H1 (cell line): Measurements from ENCODE around the gene MAPT. TPM values are rescaled to one million over a fixed set of nuclear protein-coding genes. Genes with fewer than 3 reads are reported as not detected.

Source experiments
- ATF2 ChIP-seq: IDR thresholded peaks from 2 replicates; pipeline ENCODE4 v1.6.1; 2012; ENCODE audit warnings: low read length, inconsistent platforms
- CEBPB ChIP-seq: IDR thresholded peaks from 2 replicates; pipeline ENCODE4 v1.6.1; 2012; ENCODE audit warnings: low read depth, low read length
- SIN3A ChIP-seq, 2 experiments: IDR thresholded peaks in 1 of 2; conservative IDR thresholded peaks in 1 of 2; 2 replicates each; pipeline ENCODE4 v1.6.1; 2011 to 2012; ENCODE audit warnings: low read length in 2 of 2, improper control_type of control experiment in 1 of 2, low read depth in 1 of 2, mild to moderate bottlenecking in 1 of 2
- SUZ12 ChIP-seq: fragments of 200-600 bp; sonication (generic); IDR thresholded peaks from 2 replicates; pipeline ENCODE4 v1.6.1; 2012; ENCODE audit warnings: mild to moderate bottlenecking, inconsistent platforms, low read length, moderate library complexity, mixed read lengths
- TAF1 ChIP-seq: IDR thresholded peaks from 2 replicates; pipeline ENCODE4 v1.6.1; 2011; ENCODE audit warnings: mild to moderate bottlenecking, low read depth, low read length
- ZNF274 ChIP-seq: IDR thresholded peaks from 2 replicates; pipeline ENCODE4 v1.7.0; 2012; ENCODE audit warnings: low read length, borderline replicate concordance; ENCODE audit errors: extremely low read depth
- polyA plus RNA-seq, 7 experiments: library from polyadenylated mRNA; depleted of rRNA in 3 of 7; stranded (reverse) in 5 of 7; unstranded in 2 of 7; fragments of >200 nt in 5 of 7; fragments of 200-250 nt in 2 of 7; gene quantifications; 1 replicate in 5 of 7; 2 replicates in 1 of 7; 4 replicates in 1 of 7; pipeline versions ENCODE4 v1.2.1 to v1.2.3, GENCODE V29; 2011 to 2013; ENCODE audit warnings: missing spikeins in 2 of 7, mixed read lengths in 2 of 7
- total RNA-seq: library from RNA; stranded (reverse); fragmentation: NEBNext Ultra II Directional; extraction: Animal tissue kit (Norgen Biotek cat#: 25700); gene quantifications from 2 replicates; pipeline ENCODE4 v1.2.1, GENCODE V29; 2021

Gene MAPT
- total and polyA plus RNA-seq, 2 of the 8 experiments (the other 6 are each of a cell fraction or from before 2014, with no cell fraction given), result 0.54 to 1.7 TPM

GRCh38 chr17:45855691-45856336 lies 38.5 kb upstream of the MAPT start (continued):
- TF ChIP-seq SUZ12, result no peak
- no peak for TF ChIP-seq TAF1
- TF ChIP-seq ATF2, result no peak
- TF ChIP-seq ZNF274, result no peak
- TF ChIP-seq CEBPB, result no peak
- no peak for TF ChIP-seq SIN3A (conservative IDR thresholded peaks at IDR 0.05 in 1 of 2, IDR thresholded peaks at IDR 0.05 in 1 of 2; ENCODE audit: low read depth in 1 of 2, low read length in 2 of 2)
